Caco-2 (cell line): ENCODE results near the gene SIGLEC5. TPM values are rescaled to one million over a fixed set of nuclear protein-coding genes. Genes with fewer than 3 reads are reported as not detected.

ENCODE experiments used
- BruUV-seq: library from RNA; stranded (reverse); fragments of 400-500 nt; replicated peaks from 2 replicates; lab custom pipeline; 2021; lab: Mats Ljungman, UMichigan
- CTCF ChIA-PET: fragments of 300-600 bp; sonication (Branson Sonifier 250); formaldehyde crosslinking; loops from one replicate; lab custom pipeline; 2022; ENCODE audit warnings: antibody characterized with exemption; lab: Charles Lee
- POLR2A ChIA-PET: fragments of 300-600 bp; sonication (Branson Sonifier 250); formaldehyde crosslinking; loops from one replicate; lab custom pipeline; 2022; ENCODE audit warnings: antibody characterized with exemption; lab: Charles Lee
- DNase-seq, 2 experiments: peaks; one replicate each; pipeline versions ENCODE4 v3.0.0 to v3.0.0-alpha.2; 2020 to 2022
- H3K27me3 ChIP-seq: replicated peaks from 2 replicates; pipeline ENCODE4 v1.6.0; 2011; ENCODE audit warnings: low read length; ENCODE audit not compliant: control insufficient read depth, insufficient read depth
- H3K36me3 ChIP-seq: 2 replicates; pipeline ENCODE4 v1.5.1; 2011; ENCODE audit warnings: low read length; ENCODE audit not compliant: control insufficient read depth, insufficient read depth
- H3K4me1 ChIP-seq: fragments of 250-450 bp; sonication (Bioruptor Pico); 2 replicates; pipeline ENCODE4 v1.5.1; 2020; ENCODE audit warnings: mild to moderate bottlenecking
- H3K4me3 ChIP-seq: 2 replicates; pipeline ENCODE4 v1.5.1; 2011; ENCODE audit warnings: low read depth, mild to moderate bottlenecking, control low read depth, low read length
- H3K9me3 ChIP-seq: fragments of 250-450 bp; sonication (Bioruptor Pico); 2 replicates; pipeline ENCODE4 v1.5.1; 2020; ENCODE audit warnings: mild to moderate bottlenecking, moderate library complexity
- H3K27ac Mint-ChIP-seq: one replicate; pipeline ENCODE4 v1.8.0; 2022; ENCODE audit warnings: mixed read lengths; ENCODE audit not compliant: unreplicated experiment
- H3K27me3 Mint-ChIP-seq: one replicate; pipeline ENCODE4 v1.8.0; 2022; ENCODE audit warnings: mixed read lengths; ENCODE audit not compliant: insufficient read depth, unreplicated experiment
- H3K36me3 Mint-ChIP-seq: one replicate; pipeline ENCODE4 v1.8.0; 2022; ENCODE audit warnings: mild to moderate bottlenecking, mixed read lengths; ENCODE audit not compliant: insufficient read depth, unreplicated experiment
- H3K4me1 Mint-ChIP-seq: one replicate; pipeline ENCODE4 v1.8.0; 2022; ENCODE audit warnings: low read depth, mixed read lengths; ENCODE audit not compliant: unreplicated experiment
- H3K4me3 Mint-ChIP-seq: one replicate; pipeline ENCODE4 v1.8.0; 2022; ENCODE audit warnings: mild to moderate bottlenecking, moderate library complexity, mixed read lengths; ENCODE audit not compliant: unreplicated experiment
- H3K9me3 Mint-ChIP-seq: one replicate; pipeline ENCODE4 v1.8.0; 2022; ENCODE audit warnings: mixed read lengths; ENCODE audit not compliant: unreplicated experiment
- CTCF ChIP-seq, 2 experiments: fragments of 200-600 bp in 1 of 2; IDR thresholded peaks; 1 replicate in 1 of 2; 2 replicates in 1 of 2; pipeline versions ENCODE4 v1.5.1 to v1.8.0; 2011 to 2022; ENCODE audit warnings: antibody characterized with exemption in 1 of 2, control low read depth in 1 of 2, inconsistent platforms in 1 of 2, low read depth in 1 of 2, low read length in 1 of 2, mild to moderate bottlenecking in 1 of 2, moderate library complexity in 1 of 2; ENCODE audit not compliant: insufficient read depth in 1 of 2, severe bottlenecking in 1 of 2, unreplicated experiment in 1 of 2
- intact Hi-C: fragments of 100-400 bp; cut with micrococcal nuclease; formaldehyde crosslinking; loops from one replicate; pipeline ENCODE4 v1.10.0; 2022; ENCODE audit not compliant: unreplicated experiment
- total RNA-seq: library from RNA; stranded (reverse); gene quantifications from 2 replicates; pipeline ENCODE4 v1.2.3, GENCODE V29; 2022

Gene SIGLEC5
- total RNA-seq, 1 experiment from 2014 or later = not detected

GRCh38 chr19:51571599-51571998 is 58.6 kb downstream of the SIGLEC5 start:
- ChIA-PET POLR2A (interaction anchor here (0.7 kb wide), 1 partner anchor 204 kb away, joined by 4 read pairs; no protein-coding TSS in a partner anchor), CTCF (interaction anchor here (0.6 to 1.1 kb wide), 4 partner anchors 22 to 87 kb away, joined by 3 to 5 read pairs (median 4); no protein-coding TSS in a partner anchor)
- Histone ChIP-seq H3K9me3 (no peaks in the 10 kb centered on the region), H3K27me3 (no peaks in the 10 kb centered on the region), H3K4me1 (peaks cover 26% of the 10 kb centered on the region), H3K36me3 (no peaks in the 10 kb centered on the region), H3K4me3 (peak overlapping the region; percentile 65)
- peaks cover 12% of the 10 kb centered on the region for H3K4me1 Mint-ChIP-seq
- intact Hi-C loops = loop anchor here (1.0 kb wide), 1 partner anchor 23 kb away; no protein-coding TSS in a partner anchor
- DNase-seq = no peak
- no peak for TF ChIP-seq CTCF (IDR thresholded peaks at IDR 0.05; ENCODE audit: insufficient read depth in 1 of 2, low read depth in 1 of 2, low read length in 1 of 2, severe bottlenecking in 1 of 2, unreplicated experiment in 1 of 2)
- H3K36me3 Mint-ChIP-seq = peaks cover 23% of the 10 kb centered on the region
- H3K4me3 Mint-ChIP-seq = peak overlapping the region; percentile 99
- H3K9me3 Mint-ChIP-seq = no peaks in the 10 kb centered on the region
- TSS peak; percentile 43 for BruUV-seq
- H3K27me3 Mint-ChIP-seq = no peaks in the 10 kb centered on the region
- H3K27ac Mint-ChIP-seq = peak overlapping the region; percentile 93

- Mint-ChIP-seq H3K27me3 (no peaks in the 10 kb centered on the region), H3K36me3 (peaks cover 18% of the 10 kb centered on the region), H3K4me3 (peak within 1 kb of the TSS; percentile 99), H3K9me3 (no peaks in the 10 kb centered on the region), H3K4me1 (peaks cover 16% of the 10 kb centered on the region), H3K27ac (peak within 1 kb of the TSS; percentile 93)
- ChIA-PET CTCF (interaction anchor here (0.6 to 1.1 kb wide), 5 partner anchors 23 to 87 kb away, joined by 3 to 5 read pairs (median 4); no protein-coding TSS in a partner anchor), POLR2A (interaction anchor here (0.7 kb wide), 2 partner anchors 203 to 232 kb away, joined by 4 read pairs; no protein-coding TSS in a partner anchor)
- H3K4me1 ChIP-seq = peaks cover 32% of the 10 kb centered on the region
- H3K27me3 ChIP-seq = no peaks in the 10 kb centered on the region
- no peaks in the 10 kb centered on the region for H3K9me3 ChIP-seq
- peak within 1 kb of the TSS; percentile 65 for H3K4me3 ChIP-seq
- TF ChIP-seq CTCF (IDR thresholded peaks at IDR 0.05; ENCODE audit: insufficient read depth in 1 of 2, low read depth in 1 of 2, low read length in 1 of 2, severe bottlenecking in 1 of 2, unreplicated experiment in 1 of 2) = no peak
- H3K36me3 ChIP-seq = no peaks in the 10 kb centered on the region
- intact Hi-C loops = loop anchor here (1.0 kb wide), 1 partner anchor 23 kb away; no protein-coding TSS in a partner anchor
- peak; percentile 92 to 95 for DNase-seq
- BruUV-seq = no TSS peak
Measured at GRCh38 chr19:51570962-51571575, 59.1 kb downstream of the SIGLEC5 start, which contains the start of gene ZNF175. ZNF175 (plus strand) TSS chr19:51571283; CDS start chr19:51573330, 2,047 bp downstream.

GRCh38 chr19:51568456-51568855 is 61.7 kb downstream of the SIGLEC5 start:
- TF ChIP-seq CTCF (IDR thresholded peaks at IDR 0.05; ENCODE audit: insufficient read depth in 1 of 2, low read depth in 1 of 2, low read length in 1 of 2, severe bottlenecking in 1 of 2, unreplicated experiment in 1 of 2) = no peak
- no TSS peak for BruUV-seq
- H3K4me3 ChIP-seq = no peak overlapping the region
- H3K36me3 ChIP-seq = no peaks in the 10 kb centered on the region
- no peak for DNase-seq
- Mint-ChIP-seq H3K4me3 (no peak overlapping the region), H3K27ac (no peak overlapping the region), H3K27me3 (peaks cover 2% of the 10 kb centered on the region), H3K4me1 (peaks cover 21% of the 10 kb centered on the region), H3K36me3 (peaks cover 16% of the 10 kb centered on the region), H3K9me3 (no peaks in the 10 kb centered on the region)
- no peaks in the 10 kb centered on the region for H3K9me3 ChIP-seq
- H3K27me3 ChIP-seq = no peaks in the 10 kb centered on the region
- ChIA-PET CTCF (no interaction called here), POLR2A (no interaction called here)
- intact Hi-C loops = no loop called here
- H3K4me1 ChIP-seq = peaks cover 39% of the 10 kb centered on the region
